Smooth muscle cell (in vitro differentiated cells): Measurements from ENCODE around the gene WDR5. TPM values are rescaled to one million over a fixed set of nuclear protein-coding genes. Genes with fewer than 3 reads are reported as not detected.
A peak's percentile ranks its signal among the peaks of the same experiment; 100 is the strongest.

ENCODE experiments used
- DNase-seq: peaks from one replicate; lab custom pipeline; 2025; ENCODE audit not compliant: unreplicated experiment; lab: John Stamatoyannopoulos, UW
- H2AFZ ChIP-seq: fragments of 200-600 bp; sonication (generic); 2 replicates; pipeline ENCODE4 v1.6.0; 2016; ENCODE audit warnings: antibody characterized with exemption, low read depth, mild to moderate bottlenecking
- H3F3A ChIP-seq: fragments of 200-600 bp; sonication (generic); 2 replicates; pipeline ENCODE4 v1.6.0; 2017; ENCODE audit warnings: antibody characterized with exemption, low read depth
- H3K27ac ChIP-seq: fragments of 200-600 bp; sonication (generic); 2 replicates; pipeline ENCODE4 v1.5.1; 2016; ENCODE audit warnings: low read depth, mild to moderate bottlenecking
- H3K27me3 ChIP-seq: fragments of 200-600 bp; sonication (generic); 2 replicates; pipeline ENCODE4 v1.6.1; 2016; ENCODE audit warnings: low read depth, mild to moderate bottlenecking
- H3K36me3 ChIP-seq: fragments of 200-600 bp; sonication (generic); 2 replicates; pipeline ENCODE4 v1.5.1; 2016; ENCODE audit warnings: low read depth
- H3K4me1 ChIP-seq: fragments of 200-600 bp; sonication (generic); 2 replicates; pipeline ENCODE4 v1.5.1; 2016; ENCODE audit warnings: low read depth
- H3K4me2 ChIP-seq: fragments of 200-600 bp; sonication (generic); 2 replicates; pipeline ENCODE4 v1.6.0; 2016; ENCODE audit warnings: mild to moderate bottlenecking
- H3K4me3 ChIP-seq: fragments of 200-600 bp; sonication (generic); 2 replicates; pipeline ENCODE4 v1.5.1; 2016; ENCODE audit warnings: mild to moderate bottlenecking
- H3K79me2 ChIP-seq: fragments of 200-600 bp; sonication (generic); 2 replicates; pipeline ENCODE4 v1.6.0; 2016; ENCODE audit warnings: low read depth, mild to moderate bottlenecking
- H3K9ac ChIP-seq: fragments of 200-600 bp; sonication (generic); 2 replicates; pipeline ENCODE4 v1.6.0; 2016; ENCODE audit warnings: low read depth
- H3K9me3 ChIP-seq: fragments of 200-600 bp; sonication (generic); replicated peaks from 2 replicates; pipeline ENCODE4 v1.5.1; 2016; ENCODE audit warnings: low read depth
- H4K20me1 ChIP-seq: fragments of 200-600 bp; sonication (generic); 2 replicates; pipeline ENCODE4 v1.6.0; 2016; ENCODE audit warnings: low read depth
- WGBS: methylation state at CpG from one replicate; pipeline ENCODE4 v1.1.7; 2016; ENCODE audit warnings: low lambda C conversion rate; 5-methylcytosine and 5-hydroxymethylcytosine counted together
- polyA plus RNA-seq: library from polyadenylated mRNA; unstranded; fragments of >200 nt; fragmentation: Nextera tagmentation; extraction: Ambion mirVana; gene quantifications from 2 replicates; pipeline ENCODE4 v1.2.1, GENCODE V29; 2016
- total RNA-seq: library from RNA; depleted of rRNA; stranded (reverse); fragments of >200 nt; gene quantifications from 2 replicates; pipeline ENCODE4 v1.2.3, GENCODE V29; 2014
- TF ChIP-seq, protein P1 (sequence below): fragments of 200-600 bp; sonication (generic); IDR thresholded peaks from 2 replicates; pipeline ENCODE4 v1.5.1; 2017; ENCODE audit warnings: borderline replicate concordance, mild to moderate bottlenecking, antibody characterized with exemption; ENCODE audit not compliant: insufficient read depth, poor library complexity, severe bottlenecking

The WDR5 gene
- total and polyA plus RNA-seq, 2 experiments from 2014 or later: 9.8 to 15.7 TPM

DNA sequence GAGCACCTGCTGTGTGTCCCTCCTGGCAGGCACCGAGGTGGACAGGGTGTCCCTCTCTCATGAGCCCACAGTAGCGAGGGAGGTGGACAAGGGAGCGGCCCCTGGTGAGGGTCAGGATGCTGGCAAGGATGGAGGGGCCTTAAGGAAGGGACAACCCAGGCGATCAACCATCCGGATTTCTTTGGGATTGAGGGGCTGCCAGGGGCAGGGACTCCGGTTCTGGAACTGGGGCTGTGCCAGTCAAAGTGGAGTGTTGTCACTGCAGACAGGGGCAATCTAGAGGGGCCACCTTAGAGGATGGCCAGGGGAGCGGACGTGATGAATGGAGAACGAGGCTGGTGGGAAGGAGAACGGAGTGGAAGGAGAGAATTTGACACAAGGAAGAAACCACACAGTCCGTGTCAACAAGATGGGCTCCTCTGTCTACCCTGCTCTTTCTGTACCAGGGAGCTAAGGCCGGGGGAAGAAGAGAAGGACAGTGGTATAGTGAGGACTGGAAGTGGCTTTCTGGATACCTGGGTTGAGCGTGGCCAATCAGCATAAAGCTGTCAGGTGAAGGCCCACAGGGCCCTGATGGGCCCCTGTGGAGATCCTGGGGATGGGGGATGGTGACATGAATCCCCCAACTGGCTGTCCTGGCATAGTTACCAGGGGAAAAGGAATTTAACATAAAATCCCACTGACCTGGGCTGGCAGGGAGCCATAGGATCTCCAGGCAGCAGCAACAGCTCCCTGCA is 4.2 kb upstream of the WDR5 start:
- no peaks in the 10 kb centered on the region for H4K20me1 ChIP-seq
- no peaks in the 10 kb centered on the region for H3K36me3 ChIP-seq
- H3K4me3 ChIP-seq: no peak overlapping the region
- H3F3A ChIP-seq: no peaks in the 10 kb centered on the region
- no peak overlapping the region for H3K27ac ChIP-seq
- H3K27me3 ChIP-seq: no peaks in the 10 kb centered on the region
- no peaks in the 10 kb centered on the region for H3K9me3 ChIP-seq
- WGBS: 86% methylated on average over 13 of the region's 13 CpGs
- TF ChIP-seq, protein P1, sequence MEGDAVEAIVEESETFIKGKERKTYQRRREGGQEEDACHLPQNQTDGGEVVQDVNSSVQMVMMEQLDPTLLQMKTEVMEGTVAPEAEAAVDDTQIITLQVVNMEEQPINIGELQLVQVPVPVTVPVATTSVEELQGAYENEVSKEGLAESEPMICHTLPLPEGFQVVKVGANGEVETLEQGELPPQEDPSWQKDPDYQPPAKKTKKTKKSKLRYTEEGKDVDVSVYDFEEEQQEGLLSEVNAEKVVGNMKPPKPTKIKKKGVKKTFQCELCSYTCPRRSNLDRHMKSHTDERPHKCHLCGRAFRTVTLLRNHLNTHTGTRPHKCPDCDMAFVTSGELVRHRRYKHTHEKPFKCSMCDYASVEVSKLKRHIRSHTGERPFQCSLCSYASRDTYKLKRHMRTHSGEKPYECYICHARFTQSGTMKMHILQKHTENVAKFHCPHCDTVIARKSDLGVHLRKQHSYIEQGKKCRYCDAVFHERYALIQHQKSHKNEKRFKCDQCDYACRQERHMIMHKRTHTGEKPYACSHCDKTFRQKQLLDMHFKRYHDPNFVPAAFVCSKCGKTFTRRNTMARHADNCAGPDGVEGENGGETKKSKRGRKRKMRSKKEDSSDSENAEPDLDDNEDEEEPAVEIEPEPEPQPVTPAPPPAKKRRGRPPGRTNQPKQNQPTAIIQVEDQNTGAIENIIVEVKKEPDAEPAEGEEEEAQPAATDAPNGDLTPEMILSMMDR: no peak
- H3K79me2 ChIP-seq: peaks cover 5% of the 10 kb centered on the region
- no peak overlapping the region for H2AFZ ChIP-seq
- H3K4me1 ChIP-seq: peaks cover 8% of the 10 kb centered on the region
- H3K4me2 ChIP-seq: no peak overlapping the region
- no peak for DNase-seq
- H3K9ac ChIP-seq: no peak overlapping the region

DNA sequence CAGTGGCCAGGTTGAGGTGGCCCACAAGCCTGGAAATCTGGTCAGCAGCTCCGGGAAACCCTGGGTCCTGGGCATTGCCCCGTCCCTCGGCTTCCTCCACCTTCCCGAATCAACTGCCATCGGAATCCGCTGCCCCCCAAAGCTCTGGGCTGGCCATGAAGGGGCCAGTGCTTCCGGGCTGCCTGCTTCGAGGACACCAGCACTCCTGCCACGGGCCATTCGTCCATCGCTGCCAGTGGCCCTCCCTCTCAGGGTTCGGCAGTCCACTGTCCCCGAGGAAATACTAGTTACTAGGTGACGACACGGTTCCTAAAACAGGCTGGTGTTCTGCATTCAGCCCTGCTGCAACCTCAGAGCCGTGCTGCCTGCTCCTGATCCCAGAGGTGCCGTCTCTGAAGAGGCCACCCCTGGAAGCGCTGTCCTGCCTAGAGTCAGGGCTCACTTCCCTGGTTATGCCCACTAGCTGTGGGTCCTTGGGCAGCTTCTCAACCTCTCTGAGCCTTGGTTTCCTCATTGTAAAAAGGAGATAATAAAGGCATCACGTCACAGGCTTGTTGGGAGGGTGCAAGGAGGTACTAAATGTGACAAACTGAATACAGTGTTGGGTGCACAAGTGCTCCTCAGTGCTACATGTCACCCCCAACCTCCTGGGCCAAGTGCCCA is 3.5 kb upstream of the WDR5 start:
- TF ChIP-seq, protein P1: no peak
- Histone ChIP-seq H3F3A (no peaks in the 10 kb centered on the region), H3K9me3 (no peaks in the 10 kb centered on the region), H3K79me2 (peaks cover 12% of the 10 kb centered on the region), H3K27me3 (no peaks in the 10 kb centered on the region), H3K4me1 (peaks cover 14% of the 10 kb centered on the region), H3K9ac (no peak overlapping the region), H2AFZ (no peak overlapping the region), H4K20me1 (peaks cover 7% of the 10 kb centered on the region), H3K27ac (no peak overlapping the region), H3K36me3 (no peaks in the 10 kb centered on the region), H3K4me2 (no peak overlapping the region), H3K4me3 (no peak overlapping the region)
- no peak for DNase-seq
- 90% methylated on average over 19 of the region's 19 CpGs for WGBS

DNA sequence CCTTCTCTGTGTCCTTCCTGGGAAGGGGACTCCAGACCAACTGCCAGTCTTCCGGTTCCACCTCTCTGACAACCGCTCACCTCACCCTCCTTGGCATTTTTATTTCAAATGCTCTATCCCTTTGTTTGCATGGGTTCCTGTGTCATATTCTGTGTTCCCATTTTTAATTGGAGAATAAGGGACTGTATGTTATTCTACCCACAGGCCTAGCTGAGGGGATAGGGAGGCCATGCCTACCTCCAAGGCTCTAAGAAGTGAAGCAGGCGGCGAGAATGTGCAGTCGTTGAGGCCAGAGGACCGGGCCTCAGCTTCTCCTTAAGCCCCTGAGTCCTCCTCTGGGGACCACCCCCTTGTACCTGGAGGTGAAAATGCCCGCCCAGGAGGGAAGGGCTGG is 936 bp upstream of the WDR5 start:
- TF ChIP-seq, protein P1: no peak
- Histone ChIP-seq H3K36me3 (no peaks in the 10 kb centered on the region), H3K4me3 (peak overlapping the region; percentile 82), H2AFZ (peak overlapping the region; percentile 99), H3K9ac (peak overlapping the region; percentile 42), H3K79me2 (peaks cover 37% of the 10 kb centered on the region), H3K4me2 (peak overlapping the region; percentile 96), H3K9me3 (no peaks in the 10 kb centered on the region), H3K4me1 (peaks cover 19% of the 10 kb centered on the region), H3K27me3 (no peaks in the 10 kb centered on the region), H3K27ac (no peak overlapping the region), H3F3A (no peaks in the 10 kb centered on the region), H4K20me1 (peaks cover 31% of the 10 kb centered on the region)
- no peak for DNase-seq
- 25% methylated on average over 7 of the region's 7 CpGs for WGBS
